Epithelial cell of proximal tubule (primary cell): Measurements from ENCODE around the gene WDR82. TPM values are rescaled to one million over a fixed set of nuclear protein-coding genes. Genes with fewer than 3 reads are reported as not detected.

Source experiments
- DNase-seq: peaks from one replicate; pipeline ENCODE4 v3.0.0-alpha.2; 2011; ENCODE audit warnings: low read depth
- H3K4me3 ChIP-seq: 2 replicates; pipeline ENCODE4 v1.5.1; 2011; ENCODE audit warnings: low read depth, mild to moderate bottlenecking, low read length
- total RNA-seq: library from RNA; depleted of rRNA; stranded (reverse); fragments of >200 nt; gene quantifications from 2 replicates; pipeline ENCODE4 v1.2.3, GENCODE V29; 2015
- TF ChIP-seq, protein P1 (sequence below): conservative IDR thresholded peaks from 2 replicates; pipeline ENCODE4 v1.5.1; 2012; ENCODE audit warnings: low read depth, mild to moderate bottlenecking, low read length

The WDR82 gene
- total RNA-seq, 1 donor from 2014 or later, result 38.4 TPM

DNA sequence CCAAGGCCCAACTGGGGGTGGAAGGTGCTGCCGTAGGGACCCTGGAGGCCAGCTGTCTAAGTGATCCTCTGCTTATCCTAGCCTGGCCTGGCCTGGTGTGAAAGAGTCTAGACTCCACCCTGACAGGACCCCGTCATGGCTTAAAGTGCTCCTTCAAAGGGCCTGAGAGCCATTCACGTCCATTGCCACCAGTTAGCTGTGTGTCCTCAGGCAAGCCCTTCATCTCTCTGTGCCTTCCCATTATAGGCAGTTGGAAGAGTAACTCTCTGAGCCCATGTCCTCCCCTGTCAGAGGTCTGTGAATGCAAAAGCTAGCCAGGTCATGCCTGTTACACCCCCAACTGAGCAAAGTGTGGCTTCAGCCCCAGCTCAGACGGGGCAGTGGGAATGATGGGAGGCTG, 28.5 kb upstream of the WDR82 start:
- no peak for DNase-seq
- TF ChIP-seq, protein P1, sequence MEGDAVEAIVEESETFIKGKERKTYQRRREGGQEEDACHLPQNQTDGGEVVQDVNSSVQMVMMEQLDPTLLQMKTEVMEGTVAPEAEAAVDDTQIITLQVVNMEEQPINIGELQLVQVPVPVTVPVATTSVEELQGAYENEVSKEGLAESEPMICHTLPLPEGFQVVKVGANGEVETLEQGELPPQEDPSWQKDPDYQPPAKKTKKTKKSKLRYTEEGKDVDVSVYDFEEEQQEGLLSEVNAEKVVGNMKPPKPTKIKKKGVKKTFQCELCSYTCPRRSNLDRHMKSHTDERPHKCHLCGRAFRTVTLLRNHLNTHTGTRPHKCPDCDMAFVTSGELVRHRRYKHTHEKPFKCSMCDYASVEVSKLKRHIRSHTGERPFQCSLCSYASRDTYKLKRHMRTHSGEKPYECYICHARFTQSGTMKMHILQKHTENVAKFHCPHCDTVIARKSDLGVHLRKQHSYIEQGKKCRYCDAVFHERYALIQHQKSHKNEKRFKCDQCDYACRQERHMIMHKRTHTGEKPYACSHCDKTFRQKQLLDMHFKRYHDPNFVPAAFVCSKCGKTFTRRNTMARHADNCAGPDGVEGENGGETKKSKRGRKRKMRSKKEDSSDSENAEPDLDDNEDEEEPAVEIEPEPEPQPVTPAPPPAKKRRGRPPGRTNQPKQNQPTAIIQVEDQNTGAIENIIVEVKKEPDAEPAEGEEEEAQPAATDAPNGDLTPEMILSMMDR, result no peak
- H3K4me3 ChIP-seq, result no peak overlapping the region

DNA sequence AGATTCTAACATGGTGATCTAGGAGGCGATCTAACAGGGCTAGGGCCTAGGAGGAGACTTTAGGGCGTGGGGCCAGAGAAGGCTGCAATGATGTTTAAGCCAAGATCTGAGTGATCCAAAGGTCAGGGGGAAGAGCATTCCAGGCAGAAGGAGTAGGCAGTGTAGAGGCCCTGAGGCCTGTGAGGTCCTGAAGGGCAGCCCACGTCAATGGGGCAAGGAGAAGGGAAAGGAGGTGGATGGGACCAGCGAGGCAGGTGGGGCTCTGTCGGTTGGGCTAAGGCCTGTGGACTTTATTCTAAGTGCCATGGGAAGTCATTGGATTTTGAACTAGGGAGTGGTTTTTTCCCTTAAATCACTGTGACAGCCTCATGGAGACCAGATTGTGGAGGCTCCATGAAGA, 27.5 kb upstream of the WDR82 start:
- DNase-seq, result no peak
- TF ChIP-seq, protein P1, result no peak
- no peak overlapping the region for H3K4me3 ChIP-seq

DNA sequence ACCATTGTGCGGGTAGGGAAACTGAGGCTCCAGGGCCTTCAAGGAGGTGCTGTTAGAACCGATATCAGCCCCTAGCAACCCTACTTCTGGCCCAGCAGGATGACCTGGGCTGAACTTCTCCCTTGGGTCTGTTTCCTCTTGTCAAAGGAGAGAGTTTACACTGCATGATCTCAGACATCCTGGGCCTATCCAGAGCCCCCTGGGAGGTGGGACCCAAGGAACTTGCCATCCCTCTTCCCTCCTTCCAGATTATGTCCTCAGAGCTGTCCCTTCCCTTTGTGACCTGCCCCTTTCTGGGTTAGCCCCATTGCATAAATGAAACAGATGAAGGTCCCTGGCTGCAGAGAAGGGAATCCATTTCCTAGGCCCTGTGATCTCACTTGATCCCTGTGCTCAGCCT, 25.4 kb upstream of the WDR82 start:
- TF ChIP-seq, protein P1, result no peak
- no peak for DNase-seq

DNA sequence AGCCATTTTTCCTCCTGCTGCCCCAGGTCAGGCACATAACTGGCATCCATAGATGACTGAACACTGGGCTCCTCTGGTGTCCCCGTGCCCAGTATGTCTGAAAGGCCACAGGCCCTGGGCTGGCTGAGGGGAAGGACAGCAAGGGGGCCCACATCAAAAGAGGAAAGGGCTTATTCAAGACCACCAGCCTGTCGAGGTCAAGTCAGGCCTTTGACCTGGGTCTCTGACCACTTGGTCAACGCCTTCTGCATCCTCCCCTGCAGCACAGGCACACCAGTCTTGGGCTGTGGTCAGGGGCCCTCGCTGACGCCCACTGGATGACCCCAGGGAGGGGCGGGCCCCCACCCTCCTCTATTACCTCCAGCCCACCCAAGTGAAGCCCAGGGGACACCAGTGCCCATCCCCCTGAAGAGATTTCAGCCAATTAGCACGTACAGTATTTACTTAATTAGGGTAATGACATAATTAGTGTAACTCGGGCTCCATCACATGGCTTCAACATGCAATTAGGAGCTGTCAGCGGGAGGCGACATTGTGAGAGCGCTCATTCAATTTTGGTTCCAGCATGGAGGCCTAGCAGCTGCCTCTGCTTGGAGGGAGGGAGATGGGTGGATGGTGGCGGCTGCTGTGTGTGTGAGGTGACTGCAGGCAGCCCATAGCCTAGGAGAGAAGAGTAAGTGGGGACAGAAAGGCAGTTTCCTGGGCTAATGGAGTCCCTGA, 24.1 kb upstream of the WDR82 start:
- DNase-seq, result no peak
- no peak overlapping the region for H3K4me3 ChIP-seq
- TF ChIP-seq, protein P1, result no peak

More for the DNA sequence above, 25.4 kb upstream of the WDR82 start:
- H3K4me3 ChIP-seq, result no peak overlapping the region

DNA sequence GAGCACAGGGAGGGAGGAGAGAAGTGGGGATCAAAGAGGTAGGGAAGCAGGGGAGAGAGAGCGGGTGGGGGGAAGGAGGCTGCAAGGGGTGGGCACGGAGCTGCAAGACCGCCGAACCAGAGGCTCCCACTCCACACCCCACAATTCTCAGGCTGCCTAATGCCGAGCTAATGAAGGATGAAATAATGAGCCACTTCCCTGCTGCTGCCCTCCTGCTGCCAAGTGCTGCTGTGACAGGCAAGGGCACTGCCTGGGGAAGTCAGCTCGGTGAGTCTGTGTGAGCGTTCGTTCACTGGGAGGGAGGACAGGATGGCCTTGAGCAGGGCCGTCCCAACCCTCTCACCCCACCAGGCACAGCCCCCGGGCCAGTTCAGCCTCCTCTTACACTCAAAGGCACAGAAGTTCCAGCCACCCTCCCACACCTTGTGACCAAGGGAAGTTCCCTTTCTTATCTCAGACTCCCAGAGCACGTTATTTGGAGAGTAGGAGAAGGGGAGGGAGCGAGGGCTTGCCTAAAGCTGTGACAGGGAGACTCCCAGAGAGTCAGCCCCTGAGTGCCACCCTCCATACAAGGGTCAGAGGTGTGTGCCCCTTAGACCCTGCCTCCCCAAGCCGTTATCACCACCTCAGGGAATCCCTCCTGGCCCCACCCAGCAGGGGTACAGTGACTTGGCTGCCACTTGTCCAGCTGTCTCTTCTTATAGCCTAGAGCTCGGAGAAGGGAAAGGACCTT, 21.6 kb upstream of the WDR82 start:
- no peak for DNase-seq
- TF ChIP-seq, protein P1, result peak; percentile 36
- H3K4me3 ChIP-seq, result no peak overlapping the region

DNA sequence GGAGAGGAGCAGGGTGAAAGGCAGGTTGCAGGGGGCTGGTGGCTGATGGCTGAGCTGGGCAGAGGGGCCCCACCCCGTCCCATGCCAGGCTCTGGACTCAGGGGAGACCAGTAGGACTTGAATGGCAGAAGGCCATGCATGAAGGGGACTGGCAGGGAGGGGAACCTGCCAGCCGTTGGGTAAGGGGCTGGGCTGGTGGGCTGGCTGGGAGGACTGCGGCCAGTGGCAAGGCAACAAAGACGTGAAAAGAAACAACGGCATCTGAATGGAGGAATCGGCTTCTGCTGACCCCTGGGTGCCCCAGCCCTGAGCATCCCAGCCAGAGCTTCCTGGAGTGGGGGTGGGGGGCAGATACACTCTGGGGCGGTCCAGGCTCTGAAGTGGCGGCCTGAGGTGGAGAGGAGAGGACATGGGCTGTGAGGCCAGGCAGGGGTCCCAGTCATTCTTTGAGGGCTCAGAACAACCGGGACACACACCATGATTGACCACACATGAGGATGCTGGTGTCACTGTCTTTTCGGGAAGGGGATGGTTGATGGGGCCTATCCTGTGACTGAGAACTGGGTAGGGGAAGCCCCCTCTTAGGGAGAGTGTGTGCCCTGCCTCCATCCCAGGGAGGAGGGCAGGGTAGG, 20.9 kb upstream of the WDR82 start:
- TF ChIP-seq, protein P1, result no peak
- H3K4me3 ChIP-seq, result no peak overlapping the region
- DNase-seq, result no peak
